GM20431 (cell line): ENCODE data around the gene MSANTD1.

Source experiments
- in situ Hi-C: fragments of 300-500 bp; cut with MseI, MboI; formaldehyde crosslinking; loops from one replicate; pipeline ENCODE4 v1.15.0; 2020; ENCODE audit warnings: low sequenced_read_pairs; ENCODE audit not compliant: unreplicated experiment

The MSANTD1 gene

DNA sequence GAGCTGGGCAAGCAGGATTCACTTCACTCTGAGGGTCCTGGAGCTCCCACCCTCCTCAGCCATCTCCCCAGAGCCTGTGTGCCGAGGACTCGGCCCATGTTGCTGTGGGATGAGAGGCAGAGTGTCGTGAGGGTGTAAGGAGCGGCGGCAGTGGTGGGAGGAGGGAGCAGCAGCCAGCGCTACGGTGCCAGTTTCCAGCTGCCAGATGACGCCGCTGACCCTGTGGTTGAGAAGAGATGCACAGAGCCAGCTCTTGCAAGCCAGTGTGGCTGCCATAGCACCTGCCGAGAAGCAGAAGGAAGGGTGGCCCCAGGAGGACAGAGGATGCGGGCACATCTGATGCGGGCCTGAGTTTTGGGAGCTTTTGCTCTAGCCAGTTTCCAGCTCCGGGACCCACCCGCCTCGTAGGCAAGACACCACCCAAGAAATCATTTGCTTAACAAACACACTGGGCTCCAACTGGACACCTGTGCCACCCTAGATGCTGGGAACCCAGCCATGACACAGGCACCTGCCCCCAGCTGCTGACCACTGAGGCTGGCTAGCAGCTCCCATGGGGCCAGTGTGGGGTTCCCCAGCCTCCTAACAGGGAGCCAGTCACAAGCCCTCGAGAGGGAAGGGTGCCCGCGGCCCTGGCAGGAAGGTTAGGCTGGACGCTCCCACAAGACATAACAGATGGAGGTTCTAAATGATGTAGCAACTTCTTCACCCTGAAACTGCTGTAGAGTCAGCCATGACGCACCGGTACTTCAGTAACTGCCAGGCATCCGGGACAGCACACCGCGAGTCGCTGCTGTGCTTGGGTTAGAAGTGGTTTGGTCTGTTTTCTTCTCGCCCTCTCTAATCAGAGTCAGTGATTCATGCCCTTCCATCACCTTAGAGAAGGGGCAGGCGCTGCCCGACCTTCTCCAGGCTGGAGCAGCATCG lies 8.9 kb downstream of the MSANTD1 start:
- in situ Hi-C loops = no loop called here

DNA sequence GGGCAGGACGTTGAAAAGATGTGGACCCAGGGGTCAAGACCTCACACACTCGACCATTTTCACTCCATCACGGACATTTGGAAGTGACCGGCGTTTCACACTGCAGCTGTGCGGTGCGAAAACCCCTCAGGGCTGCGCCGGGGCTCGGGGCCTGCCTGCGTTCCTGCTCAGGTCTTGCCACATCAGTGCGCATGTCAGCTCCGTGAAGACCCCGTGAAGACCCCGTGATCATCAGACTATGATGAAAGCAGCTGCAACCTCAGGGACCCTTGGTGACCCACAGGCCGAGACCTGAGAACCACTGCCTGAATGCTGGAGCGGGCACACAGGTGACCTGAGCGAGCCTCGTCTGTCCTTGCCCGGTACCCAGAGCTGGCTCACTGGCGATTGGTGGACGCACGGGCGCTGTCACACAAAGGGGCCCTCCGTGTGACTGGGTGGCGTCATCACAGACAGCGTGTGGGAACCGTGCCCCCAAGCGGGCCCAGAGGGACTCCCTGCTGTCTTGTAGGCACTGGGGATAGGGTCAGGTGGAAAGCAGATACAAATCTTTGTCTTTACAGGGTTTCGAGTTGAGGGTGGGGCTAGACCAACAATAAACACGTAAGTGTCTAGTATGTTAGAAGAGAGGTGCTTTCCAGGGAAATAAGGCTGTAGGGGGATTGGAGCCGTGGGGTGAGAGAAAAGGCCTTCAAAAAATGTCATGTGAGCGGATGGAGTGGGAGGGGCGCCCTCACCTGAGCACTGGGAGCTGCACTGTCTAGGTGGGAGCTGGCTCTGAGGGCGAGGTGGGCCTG lies 12.7 kb downstream of the MSANTD1 start:
- in situ Hi-C loops = no loop called here

DNA sequence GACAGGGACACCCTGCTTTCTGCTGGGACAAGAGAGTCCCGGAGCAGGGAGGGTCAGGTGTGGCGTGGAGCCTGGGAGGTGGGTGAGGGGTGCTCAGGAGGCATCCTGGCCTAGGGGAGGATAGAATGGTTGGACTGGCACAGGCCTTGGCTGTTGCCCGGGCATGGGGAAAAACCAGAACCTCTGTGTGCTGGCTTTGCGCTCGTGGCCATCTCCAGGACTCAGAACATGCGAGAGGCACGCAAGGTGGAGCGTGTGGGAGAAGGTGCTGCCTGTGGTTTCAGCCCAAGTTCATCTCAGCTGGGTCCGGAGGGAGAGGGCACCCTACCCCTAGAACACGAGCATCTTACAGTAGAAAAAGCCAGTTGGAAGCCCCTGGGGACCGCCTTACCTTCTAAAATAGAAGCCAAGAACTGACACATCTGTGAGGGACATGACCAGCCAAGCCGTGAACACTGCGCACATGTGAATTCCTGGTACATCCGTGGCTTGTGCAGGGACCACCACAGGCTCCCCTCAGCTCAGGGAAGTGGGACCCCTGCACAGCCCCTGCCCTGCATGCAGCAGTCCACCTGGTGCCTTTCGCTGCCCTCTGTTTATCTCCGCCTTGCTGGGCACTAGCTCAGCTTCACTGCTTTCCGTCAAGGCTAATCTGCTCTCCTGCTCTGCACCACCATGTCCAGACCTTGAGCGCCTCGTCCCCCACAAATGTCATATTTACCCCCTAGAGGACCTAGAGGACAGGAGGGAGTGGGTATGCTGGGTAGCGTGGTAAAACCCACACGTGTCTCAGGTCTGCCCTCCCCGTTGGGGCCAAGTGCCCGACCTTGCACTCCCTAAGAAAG lies 13.5 kb downstream of the MSANTD1 start:
- in situ Hi-C loops = no loop called here

DNA sequence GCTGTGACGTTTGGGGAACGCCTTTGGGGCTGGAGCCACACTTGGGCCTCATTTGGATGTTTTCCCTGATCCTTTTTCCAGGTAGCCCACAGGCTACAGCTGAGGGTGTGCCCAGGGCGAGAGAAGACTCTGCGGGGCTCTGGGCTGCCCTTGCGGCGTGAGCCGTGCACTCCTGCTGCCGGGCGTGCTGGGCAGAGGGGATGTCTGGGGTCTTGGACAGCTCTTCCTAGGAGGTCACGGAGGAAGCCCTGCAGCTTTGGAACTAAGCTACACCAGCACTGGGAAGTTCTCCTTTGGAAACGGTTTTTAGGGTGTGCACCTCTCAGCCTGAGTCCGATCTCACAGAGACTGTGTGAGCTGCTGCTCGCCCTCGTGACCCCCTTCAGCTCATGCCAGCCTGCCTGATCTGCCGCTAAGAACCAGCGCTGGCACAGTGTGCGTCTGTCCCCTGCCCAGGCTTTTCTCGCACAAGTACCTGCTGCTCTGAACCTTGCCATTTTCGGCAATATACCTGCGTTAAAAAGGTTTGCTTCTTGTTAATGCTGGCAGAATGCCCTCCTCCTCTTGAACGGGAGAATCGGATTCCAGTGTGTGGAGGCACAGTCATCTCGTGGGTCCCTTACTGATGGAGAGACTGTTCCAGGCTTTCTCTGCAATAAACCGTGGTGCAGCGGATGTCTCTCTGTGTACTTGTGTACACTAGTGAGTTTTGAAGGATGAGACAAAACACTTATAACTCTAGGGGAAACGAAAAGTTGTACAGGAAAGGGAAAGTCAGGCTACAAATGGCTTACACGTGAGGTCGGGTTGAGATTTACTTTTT lies 14.3 kb downstream of the MSANTD1 start:
- in situ Hi-C loops = no loop called here

DNA sequence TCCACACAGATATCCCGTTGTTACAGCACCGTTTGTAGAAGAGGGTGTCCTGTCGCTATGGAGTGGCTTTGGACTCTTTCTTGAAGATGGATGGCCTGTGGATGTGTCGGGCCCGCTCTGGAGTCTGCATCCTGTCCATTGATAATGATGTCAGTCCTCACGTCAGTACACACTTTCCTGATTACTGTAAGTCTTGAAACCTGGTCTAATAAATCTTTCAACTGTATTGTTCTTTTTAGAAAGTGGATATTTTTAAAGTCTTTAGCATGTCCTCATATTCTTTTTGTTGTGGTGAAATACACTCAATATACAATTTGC lies 14.9 kb downstream of the MSANTD1 start:
- in situ Hi-C loops = no loop called here

DNA sequence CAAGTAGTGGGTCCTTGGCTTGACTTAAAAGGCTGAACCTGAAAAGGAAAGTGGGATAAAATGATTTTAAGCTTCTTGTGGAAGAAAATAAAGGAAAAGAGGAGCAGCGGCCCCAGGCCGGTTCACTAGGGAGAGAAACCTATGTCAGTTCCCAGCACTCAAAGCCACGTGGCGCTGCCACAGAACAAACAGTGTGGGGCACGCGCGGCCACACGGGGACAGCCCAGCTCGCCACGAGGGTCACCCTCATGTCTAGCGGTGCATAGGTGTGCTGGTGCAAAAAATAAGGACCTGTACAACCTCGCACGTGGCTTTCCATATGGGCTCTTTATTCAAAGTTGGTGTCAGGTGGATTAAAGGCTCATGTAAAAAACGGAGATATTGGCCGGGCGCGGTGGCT lies 17.1 kb downstream of the MSANTD1 start:
- in situ Hi-C loops = no loop called here

DNA sequence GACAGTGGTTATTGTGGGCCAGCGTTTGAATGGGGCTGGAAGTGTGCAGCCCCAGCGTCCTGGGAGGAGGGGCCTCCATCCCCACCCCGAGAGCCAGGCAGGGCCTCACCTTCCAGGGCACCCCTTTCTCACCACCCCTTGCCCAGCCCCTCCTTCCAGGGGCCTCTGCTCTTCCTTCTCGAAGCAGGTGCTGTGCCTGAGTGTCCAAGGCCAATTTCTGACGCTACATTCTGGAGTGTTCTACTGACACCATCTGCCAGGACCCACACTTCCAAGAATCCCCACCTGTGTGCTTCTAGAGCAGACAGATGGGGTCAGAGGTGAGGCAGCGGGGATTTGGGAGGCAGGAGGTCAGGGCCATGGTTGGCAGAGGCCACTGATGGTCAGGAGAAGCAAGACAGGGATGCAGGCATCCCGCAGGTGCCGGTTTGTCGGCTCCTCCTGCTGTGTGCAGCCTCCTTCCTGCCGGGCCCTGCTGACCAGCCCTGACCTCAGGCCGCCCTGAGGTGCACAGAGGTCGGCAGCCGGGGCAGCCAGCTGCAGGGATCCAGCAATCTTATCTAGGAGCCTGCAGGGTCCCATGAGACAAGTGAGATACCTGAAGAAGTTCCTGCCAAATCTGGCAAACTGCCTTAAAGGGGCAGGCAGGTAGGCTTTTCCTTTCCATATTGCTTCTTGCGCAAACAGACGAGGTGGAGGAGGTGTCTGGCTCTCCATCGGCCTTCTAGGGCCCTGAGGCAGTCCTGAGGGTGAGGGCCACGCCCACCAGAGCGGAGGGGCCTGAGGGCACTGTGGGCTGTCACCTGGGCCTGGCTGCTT lies 18.8 kb downstream of the MSANTD1 start:
- in situ Hi-C loops = no loop called here

DNA sequence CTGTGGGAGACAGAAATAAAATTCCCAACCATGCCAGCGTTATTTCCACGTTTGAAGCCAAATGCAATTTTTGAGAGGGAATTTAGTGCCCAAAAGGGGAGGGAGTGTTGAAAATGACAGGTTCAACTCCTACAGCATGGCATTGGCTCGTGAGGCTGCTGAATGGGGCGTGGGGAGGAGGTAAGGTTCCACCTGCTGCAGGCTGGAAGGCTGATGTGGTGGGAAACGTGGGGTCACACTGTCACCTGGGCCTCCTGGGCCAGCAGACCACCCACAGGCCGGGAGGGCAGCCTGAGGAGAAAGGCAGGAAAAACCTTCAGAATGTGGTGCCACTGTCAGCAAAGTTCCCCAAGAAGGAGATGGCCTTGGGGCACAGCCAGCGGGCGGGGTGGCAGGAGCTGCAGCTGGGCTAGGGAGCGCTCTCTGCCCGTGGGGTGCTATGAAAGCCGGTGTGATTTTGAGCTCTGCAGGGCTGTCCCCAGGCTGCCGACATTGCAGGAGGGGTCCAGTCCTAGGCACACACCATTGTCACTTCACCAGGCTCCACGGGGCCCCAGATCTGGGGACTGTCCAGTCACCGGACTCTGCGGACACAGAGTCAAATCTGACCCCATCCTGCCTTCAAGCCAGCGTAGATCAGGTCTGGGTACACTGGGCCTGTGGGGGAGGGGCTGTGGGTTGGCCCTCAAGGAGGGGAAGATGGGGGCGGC lies 19.6 kb downstream of the MSANTD1 start:
- in situ Hi-C loops = no loop called here

DNA sequence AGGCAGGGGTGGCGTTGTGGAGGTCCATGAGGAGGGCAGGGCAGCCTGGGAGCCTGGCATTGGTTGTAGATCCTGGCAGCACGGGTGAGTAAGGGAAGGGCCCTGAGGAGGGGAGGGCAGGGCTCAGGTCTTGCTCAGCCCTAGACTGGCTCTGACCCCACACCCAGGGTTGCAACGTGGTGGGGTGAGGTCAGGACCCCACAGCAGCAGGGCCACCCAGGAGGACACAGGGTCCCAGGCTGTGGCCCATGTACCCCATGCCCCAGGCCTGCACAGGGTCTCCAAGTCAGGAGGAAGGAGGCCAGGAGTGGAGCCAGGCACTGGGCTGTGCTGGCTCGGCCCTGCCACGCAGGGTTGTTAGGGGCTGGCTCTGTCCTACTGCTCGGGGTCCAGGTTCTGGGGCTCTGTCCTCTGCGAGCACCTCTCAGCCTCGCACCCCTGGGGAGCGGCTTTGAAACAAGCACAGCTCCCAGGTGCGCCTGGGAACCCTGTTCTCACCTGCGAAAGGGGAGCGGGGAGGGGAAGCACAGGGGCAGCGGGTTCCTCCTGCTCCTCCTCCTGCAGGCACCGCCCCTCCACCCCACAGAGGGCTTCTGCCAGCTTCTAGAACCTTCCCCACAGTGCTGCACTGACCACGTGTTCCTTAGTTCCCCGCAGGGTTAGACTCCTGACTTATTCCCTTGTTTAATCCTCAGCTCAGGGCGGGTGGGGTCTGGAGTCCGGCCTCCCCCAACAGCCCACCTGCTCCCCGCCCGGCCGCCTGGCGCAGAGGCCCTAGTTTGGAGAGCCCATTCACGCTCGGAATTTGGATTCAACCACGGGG lies 20.4 kb downstream of the MSANTD1 start:
- in situ Hi-C loops = no loop called here

DNA sequence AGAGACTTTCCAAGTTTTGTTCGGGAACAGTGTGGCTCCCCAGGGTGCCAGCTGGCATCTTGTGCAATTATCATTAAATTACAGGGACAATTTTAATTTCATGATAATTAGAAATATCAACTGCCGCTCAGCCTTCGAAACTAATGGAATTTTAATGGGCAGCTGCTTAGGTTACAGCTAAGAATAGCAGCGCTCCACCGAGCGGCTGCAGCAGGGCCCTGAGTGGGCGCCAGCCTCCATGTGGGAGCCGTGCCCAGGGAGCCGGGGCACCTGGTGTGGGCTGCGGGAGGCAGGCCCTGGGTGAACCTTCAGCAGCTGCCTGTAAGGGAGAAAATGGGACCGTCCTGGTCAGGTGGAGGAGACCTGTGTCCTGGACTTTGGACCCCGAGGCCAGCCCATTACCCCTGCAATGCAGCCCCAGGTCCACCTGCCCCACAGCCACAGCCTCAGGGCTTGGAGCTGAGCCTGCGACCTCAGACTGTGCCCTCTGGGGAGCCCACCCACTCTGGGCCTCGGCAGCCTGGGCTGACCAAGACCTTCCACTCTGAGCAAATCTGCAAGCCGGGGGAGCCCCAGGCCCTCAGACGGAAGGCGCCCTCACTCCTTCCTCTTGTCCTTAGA lies 21.1 kb downstream of the MSANTD1 start:
- in situ Hi-C loops = no loop called here

DNA sequence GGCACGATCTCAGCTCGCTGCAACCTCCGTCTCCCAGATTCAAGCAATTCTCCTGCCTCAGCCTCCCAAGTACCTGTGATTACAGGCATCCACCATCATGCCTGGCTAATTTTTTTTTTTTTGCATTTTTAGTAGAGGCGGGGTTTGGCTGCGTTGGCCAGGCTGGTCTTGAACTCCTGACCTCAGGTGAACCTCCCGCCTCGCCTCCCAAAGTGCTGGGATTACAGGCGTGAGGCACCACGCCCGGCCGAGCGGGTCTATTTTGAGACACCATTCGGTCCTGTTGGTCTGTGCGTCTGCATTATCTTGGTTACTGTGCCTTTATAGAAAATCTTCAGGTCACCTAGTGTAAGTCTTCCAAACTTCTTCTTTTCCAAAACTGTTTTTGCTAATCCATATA lies 22.2 kb downstream of the MSANTD1 start:
- in situ Hi-C loops = no loop called here

DNA sequence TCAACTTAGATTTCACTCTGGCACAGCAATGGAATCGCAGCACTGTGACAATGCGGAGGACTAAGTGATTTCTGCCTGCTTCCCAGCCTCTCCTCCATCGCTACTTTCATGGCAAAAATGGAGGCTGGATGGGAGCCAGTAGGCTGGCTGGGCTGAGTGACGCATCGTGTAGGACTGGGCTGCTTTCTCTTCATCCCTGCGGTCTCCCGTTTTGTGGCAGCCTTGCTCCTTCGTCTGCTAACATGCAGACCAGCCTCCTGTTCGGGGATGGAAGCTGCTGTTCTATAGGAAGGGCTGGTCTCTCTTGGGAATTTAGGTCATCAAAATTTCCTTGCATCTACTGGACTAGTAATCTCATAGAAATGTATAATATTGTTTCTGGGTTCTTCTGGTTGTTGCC lies 28.0 kb downstream of the MSANTD1 start:
- in situ Hi-C loops = no loop called here

DNA sequence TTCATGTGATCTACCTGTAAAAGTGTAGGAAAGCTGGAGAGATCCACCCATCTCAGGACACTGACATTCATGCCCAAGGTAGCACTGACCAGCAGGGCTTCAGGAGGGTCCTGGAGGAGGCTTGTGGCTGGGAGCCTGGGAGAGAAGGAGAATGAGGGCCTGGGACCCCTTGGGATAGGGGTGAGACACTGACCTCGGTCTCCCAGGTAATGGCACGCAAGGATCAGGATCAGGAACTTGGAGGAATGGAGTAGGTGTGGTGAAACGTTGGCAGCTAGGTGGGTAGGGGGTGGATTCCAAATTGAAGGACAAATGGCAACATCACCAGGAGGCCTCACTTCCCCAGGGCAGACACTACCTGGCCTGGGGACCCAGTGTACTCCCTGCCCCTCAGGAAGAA lies 31.5 kb downstream of the MSANTD1 start:
- in situ Hi-C loops = no loop called here

DNA sequence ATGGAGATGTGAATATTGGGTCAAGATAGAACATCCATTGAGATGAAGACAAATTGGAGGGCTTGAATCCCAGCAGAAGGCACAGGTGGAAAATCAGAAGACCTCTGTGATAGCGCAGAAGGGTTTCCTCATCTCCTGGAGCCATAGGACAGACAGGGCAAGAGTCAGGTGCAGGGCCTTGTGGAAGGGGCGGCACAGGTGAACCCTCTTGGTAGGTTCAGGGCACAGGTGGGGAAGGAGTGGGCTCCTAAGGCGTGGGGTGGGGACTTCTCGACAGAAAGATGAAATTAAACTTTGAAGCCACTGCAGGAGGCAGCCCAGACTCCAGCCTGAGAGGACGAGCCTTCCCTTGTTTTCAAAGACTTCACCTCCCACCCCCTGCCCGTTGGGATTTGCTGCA lies 34.5 kb downstream of the MSANTD1 start:
- in situ Hi-C loops = no loop called here

DNA sequence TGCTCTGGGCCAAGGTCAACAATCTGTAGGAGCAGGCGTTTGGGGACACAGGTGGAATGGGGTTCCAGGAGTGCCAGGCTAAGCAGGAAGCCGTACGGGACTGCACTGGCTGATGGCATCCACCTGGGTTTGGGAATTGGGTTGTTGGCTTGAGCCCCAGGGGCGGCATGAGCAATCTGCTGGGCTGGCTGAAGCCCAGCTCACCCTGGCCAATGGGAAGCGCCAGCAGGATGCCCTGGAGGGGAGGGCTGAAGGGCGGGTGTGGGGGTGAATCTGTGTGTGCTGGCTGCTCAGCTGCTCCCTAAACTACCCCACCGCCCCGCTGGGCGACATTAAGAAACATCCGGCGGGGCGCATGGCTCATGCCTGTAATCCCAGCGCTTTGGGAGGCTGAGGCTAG lies 35.0 kb downstream of the MSANTD1 start:
- in situ Hi-C loops = no loop called here

DNA sequence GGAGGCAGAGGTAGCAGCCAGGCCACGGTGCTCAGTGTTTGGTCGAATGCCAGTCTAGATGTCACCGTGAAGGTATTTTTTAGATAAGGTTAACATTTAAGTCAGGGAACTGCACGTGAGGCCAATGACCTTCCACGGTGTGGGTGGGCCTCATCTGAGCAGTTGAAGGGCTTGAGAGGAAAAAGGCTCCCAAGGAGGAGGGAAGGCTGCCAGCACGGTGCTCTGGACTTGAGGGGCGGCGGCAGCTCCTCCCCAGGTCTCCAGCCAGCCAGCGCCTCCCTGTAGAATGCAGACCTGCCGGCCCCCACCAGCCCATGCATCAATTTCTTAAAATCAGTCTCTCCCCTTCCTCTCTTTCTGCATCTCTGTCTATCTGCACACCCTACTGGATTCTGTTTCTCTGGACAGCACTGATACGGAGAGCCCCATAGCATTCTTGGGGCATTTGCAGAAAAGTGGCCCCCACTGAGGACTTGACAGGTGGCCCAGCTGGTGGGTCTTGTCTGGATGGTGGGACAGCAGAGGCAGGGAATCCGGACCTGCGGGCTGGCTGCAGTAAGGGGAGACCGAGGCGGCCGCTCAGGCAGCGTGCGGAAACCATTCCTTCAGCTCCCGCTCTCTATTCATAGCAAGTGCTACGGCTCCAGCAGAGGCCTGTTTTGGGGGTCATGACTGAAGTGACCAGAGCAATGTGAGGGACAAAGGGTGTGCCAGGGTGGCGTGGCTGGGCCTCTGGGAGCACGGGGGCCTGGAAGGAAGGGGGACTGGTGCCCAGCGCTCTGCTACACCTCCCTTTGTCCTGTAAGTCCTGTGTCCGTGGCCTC lies 36.0 kb downstream of the MSANTD1 start:
- in situ Hi-C loops = no loop called here
